CD4-positive, alpha-beta T cell treated with Interferon gamma for 1 hour (primary cell): ENCODE data around the gene RIN3.
A peak's percentile ranks its signal among the peaks of the same experiment; 100 is the strongest.

Source experiments
- DNase-seq: peaks from one replicate; pipeline ENCODE4 v3.0.0-alpha.2; 2020

RIN3 gene

DNA sequence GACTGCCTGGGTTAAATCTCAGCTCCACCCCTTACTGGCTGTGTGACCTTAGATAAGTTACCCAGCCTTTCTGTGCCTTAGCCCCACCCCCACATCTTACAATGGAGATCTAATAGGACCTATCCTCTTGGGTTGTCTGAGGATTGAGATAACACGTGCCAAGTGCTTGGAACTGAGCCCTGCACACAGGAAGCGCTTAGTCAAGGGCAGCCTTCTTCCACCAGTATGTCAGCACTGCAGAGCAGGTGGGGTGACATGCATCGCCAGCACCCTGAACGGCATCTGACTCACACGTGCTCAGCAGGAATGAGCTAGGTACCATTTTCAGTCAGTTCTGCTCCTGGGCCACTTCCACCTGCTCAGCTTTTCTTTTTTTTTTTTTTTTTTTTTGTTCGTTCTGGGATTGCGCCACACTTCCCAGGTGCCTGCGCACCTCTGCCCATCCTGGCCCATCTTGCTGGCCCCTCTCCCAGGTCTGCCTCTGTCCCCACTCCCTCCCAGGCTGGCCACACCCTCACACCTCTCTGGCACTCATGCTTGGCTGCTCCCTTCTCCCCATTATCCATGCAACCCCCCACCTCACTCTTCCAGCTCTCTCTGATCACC, 215.3 kb downstream of the RIN3 start:
- peak; percentile 49 for DNase-seq

DNA sequence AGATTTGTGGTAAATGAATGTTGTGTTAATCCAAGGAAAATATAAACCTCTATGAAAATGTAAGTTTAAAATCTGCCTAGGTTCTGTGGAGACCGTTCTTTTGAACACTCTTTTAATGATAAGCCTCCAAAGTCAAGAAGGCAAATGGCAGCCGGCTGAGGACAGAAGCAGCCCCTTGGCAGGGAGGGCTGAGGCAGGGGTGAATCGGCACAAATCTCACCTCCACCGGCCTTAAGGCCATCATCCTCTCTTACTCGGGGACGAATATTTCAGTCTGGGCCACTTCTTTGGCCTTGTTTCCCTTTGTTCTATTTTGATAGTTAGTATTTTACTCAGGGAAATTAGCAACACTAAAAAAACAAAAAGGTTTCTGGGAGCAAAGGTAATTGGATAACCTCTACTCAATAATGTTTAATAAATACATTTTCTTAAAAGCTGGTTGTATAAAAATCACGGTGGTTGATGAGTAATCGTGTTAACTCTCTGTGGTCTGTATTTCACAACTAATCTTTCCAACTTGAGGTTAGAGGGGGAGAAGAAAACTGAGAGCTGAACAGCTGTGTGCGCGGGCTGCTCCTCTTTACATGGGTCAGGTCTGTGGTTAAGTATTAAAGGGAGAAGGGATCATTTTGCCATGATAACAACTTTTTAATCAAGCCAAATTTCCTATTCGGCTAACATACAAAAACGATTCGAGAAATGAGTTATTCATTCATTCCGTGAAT, 216.2 kb downstream of the RIN3 start:
- DNase-seq, result no peak

DNA sequence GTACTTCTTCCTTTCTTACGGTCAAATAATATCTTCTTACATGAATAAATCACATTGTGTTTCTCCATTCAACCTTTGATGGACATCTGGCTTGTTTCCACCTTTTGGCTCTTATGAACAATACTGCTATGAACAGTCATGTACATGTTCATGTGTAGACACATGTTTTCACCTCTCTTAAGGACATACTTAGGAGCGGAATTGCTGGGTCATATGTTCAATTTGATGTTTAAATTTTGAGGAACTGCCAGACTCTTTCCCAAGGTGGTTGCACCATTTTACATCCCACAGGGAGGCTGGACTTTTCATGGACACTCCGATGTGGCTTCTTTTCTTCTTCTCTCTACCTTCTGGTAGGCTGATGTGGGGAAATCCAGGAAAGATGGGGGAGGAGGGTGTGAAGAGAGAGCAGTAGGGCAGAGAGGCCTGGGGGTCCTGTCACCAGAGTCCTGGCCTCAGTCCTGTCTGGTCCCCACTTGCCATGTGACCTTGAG, 218.1 kb downstream of the RIN3 start:
- no peak for DNase-seq

DNA sequence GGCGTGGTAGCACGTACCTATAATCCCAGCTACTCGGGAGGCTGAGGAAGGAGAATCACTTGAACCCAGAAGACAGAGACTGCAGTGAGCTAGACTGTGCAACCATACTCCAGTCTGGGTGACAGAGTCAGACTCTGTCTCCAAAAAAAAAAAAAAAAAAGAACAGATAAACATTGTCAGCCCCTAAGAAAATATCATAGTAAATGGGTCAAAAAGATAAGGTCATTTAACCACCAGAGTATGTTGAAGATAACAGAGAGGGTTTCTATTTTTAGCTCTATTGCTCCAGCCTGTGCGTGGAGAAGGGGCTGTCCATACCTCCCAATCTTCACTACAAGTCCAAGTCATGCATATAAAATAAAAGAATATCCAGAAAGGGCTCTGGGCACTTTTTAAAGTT, 219.4 kb downstream of the RIN3 start:
- no peak for DNase-seq

DNA sequence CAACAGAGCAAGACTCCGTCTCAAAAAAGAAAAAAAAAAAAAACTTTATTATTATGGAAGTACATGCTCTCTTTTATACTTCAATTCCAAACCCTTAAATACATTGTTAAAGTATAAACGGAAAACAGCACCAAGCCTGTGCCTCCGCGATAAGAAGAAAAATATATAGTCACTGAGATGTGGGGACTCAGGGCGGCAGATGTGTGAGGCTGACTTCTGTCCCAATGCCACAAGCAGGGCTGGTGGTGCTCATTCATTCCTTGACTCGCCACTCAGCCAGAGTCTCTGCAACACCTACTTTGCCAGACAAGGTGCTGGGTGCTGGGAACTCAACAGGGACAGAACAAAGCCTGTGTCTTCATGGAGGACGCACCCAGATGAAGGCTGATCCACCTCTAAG, 221.0 kb downstream of the RIN3 start:
- DNase-seq, result no peak

DNA sequence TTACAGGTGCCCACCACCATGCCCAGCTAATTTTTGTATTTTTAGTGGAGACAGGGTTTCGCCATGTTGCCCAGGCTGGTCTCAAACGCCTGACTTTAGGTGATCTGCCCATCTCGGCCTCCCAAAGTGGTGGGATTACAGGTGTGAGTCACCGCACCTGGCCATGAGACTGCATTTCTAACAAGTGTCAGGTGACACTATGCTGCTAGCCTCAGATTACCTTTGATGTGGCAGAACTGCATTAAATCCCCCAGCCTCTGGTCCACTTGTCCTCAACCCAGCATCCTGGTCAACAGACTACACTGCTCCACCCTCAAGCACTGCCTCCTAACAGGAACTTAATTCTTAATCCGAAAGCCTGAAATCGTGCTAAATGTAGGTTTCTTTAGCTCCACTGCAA, 221.8 kb downstream of the RIN3 start:
- no peak for DNase-seq

DNA sequence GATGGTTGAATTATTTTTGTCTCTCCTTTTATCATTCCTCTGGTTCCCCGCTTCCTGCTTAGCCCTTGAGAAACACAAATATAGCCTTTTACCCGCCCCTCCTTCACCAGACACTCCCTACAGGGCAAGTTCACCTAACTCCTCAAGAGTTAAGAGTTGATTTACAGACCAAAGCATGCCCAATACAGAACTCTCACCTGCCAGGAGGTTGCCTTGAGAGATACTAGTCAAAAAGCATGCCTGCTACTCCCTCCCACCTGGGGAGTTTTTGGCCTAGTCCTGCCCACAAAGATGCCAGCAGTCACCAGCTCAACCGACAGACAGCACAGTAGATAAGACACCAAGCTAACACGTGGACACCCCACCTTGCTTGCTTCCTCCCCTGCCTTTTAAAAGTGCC, 223.6 kb downstream of the RIN3 start:
- no peak for DNase-seq

DNA sequence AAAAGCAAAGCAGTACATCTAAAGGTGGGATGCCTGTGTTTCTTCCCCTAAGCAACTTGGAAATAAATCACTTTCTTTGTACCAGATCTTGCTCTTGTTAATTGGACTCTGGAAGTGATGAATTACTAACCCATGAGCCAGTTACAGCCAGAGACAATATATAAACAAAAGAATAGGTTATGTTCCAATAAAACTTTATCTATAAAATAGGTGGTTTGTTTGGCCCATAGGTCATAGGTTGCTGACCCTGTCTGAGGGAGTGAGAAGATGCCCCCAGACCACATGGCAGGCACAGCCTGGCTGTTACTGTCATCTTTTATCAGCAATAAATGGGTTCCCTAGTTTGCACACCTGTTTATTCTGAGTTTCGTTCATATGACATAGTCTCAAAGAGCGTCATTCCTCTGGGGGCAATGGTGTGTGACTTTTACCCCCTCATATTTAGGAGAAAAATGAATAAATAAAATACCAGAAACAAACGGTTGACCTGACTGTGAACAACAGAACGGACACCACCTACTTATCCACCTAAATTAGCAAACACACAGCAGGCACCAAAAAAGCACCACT, 224.1 kb downstream of the RIN3 start:
- no peak for DNase-seq
